Gastroesophageal sphincter (tissue), 3 donors: Measurements from ENCODE around the gene SLC1A3.

ENCODE experiments used
- POLR2A ChIP-seq, 2 donors: fragments of 450-650 bp; IDR thresholded peaks; one replicate each; pipeline ENCODE4 v1.6.1; 2017; ENCODE audit warnings: antibody characterized with exemption in 2 of 2, mild to moderate bottlenecking in 2 of 2, moderate library complexity in 1 of 2
- TF ChIP-seq, protein P1 (sequence below), 4 experiments: fragments of 200-600 bp in 2 of 4; fragments of 450-650 bp in 2 of 4; sonication (generic) in 1 of 4; IDR thresholded peaks; one replicate each; pipeline ENCODE4 v1.5.1; 2017 to 2019; ENCODE audit warnings: antibody characterized with exemption in 4 of 4, mild to moderate bottlenecking in 2 of 4, moderate library complexity in 2 of 4

DNA sequence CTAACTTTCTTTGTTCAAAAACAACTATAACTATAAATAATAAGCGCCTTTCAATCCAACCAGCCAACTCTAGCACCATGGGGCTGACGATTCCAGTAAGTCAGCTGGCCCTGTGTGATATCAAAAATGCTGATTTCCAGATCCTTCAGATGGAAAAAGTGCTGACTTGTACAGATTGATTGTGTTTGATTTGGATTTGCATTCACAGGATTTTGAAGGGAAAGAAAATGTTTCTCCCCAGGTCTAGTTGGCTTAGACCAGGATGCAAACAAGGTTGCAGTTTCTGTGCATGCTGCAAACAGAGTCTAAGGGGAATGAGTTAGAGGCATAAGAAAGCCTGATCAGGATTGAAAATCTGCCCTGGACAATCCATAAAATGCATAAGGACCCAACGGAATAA lies 68.9 kb downstream of the SLC1A3 start:
- TF ChIP-seq, protein P1, sequence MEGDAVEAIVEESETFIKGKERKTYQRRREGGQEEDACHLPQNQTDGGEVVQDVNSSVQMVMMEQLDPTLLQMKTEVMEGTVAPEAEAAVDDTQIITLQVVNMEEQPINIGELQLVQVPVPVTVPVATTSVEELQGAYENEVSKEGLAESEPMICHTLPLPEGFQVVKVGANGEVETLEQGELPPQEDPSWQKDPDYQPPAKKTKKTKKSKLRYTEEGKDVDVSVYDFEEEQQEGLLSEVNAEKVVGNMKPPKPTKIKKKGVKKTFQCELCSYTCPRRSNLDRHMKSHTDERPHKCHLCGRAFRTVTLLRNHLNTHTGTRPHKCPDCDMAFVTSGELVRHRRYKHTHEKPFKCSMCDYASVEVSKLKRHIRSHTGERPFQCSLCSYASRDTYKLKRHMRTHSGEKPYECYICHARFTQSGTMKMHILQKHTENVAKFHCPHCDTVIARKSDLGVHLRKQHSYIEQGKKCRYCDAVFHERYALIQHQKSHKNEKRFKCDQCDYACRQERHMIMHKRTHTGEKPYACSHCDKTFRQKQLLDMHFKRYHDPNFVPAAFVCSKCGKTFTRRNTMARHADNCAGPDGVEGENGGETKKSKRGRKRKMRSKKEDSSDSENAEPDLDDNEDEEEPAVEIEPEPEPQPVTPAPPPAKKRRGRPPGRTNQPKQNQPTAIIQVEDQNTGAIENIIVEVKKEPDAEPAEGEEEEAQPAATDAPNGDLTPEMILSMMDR (IDR thresholded peaks at IDR 0.05), result no peak
- no peak for TF ChIP-seq POLR2A (IDR thresholded peaks at IDR 0.05)
